Body of pancreas (tissue), 4 donors: Measurements from ENCODE around the gene ABCC8. TPM values are rescaled to one million over a fixed set of nuclear protein-coding genes. Genes with fewer than 3 reads are reported as not detected.

ENCODE experiments used
- ATAC-seq: fragments of 150-250 bp; one replicate; pipeline ENCODE4 v1.9.1; 2016
- DNase-seq, 4 donors: peaks; one replicate each; pipeline ENCODE4 v3.0.0-alpha.2; 2019
- H3K27ac ChIP-seq, 4 donors: fragments of 200-600 bp; sonication (generic); 1 replicate in 3 of 4; 2 replicates in 1 of 4; pipeline versions ENCODE4 v1.5.1 to v1.6.1; 2016 to 2019; ENCODE audit warnings: mild to moderate bottlenecking in 1 of 4, mixed read lengths in 1 of 4, moderate library complexity in 1 of 4
- H3K27me3 ChIP-seq, 2 donors: fragments of 200-600 bp; sonication (generic); one replicate each; pipeline ENCODE4 v1.6.0; 2016; ENCODE audit warnings: mild to moderate bottlenecking in 1 of 2
- H3K36me3 ChIP-seq, 2 donors: fragments of 200-600 bp; sonication (generic); replicated peaks in 1 of 2; 2 replicates each; pipeline ENCODE4 v1.5.1; 2016; ENCODE audit warnings: low read depth in 2 of 2; ENCODE audit not compliant: insufficient read depth in 1 of 2
- H3K4me1 ChIP-seq: fragments of 200-600 bp; sonication (generic); one replicate; pipeline ENCODE4 v1.6.0; 2016
- H3K4me3 ChIP-seq, 2 donors: fragments of 200-600 bp; sonication (generic); 1 replicate in 1 of 2; 2 replicates in 1 of 2; pipeline ENCODE4 v1.5.1; 2016 to 2019
- H3K9me3 ChIP-seq, 3 donors: fragments of 200-600 bp; sonication (generic); 1 replicate in 2 of 3; 2 replicates in 1 of 3; pipeline ENCODE4 v1.5.1; 2016
- POLR2A ChIP-seq, 3 donors: fragments of 450-650 bp; IDR thresholded peaks; one replicate each; pipeline ENCODE4 v1.6.1; 2016; ENCODE audit warnings: antibody characterized with exemption in 3 of 3, mild to moderate bottlenecking in 2 of 3
- WGBS, 2 donors: methylation state at CpG; one replicate each; pipeline ENCODE4 v1.1.5; 2017; 5-methylcytosine and 5-hydroxymethylcytosine counted together
- intact Hi-C: fragments of 100-400 bp; cut with DNase I; formaldehyde crosslinking; loops from one replicate; pipeline ENCODE4 v1.15.1; 2023
- total RNA-seq, 2 donors: library from RNA; depleted of rRNA; stranded (reverse); fragments of >200 nt; gene quantifications; one replicate each; pipeline ENCODE4 v1.1.0, GENCODE V29; 2016
- TF ChIP-seq, protein P1 (sequence below), 7 experiments: fragments of 450-650 bp in 4 of 7; fragments of 200-600 bp in 3 of 7; sonication (generic) in 3 of 7; IDR thresholded peaks; one replicate each; pipeline ENCODE4 v1.5.1; 2016 to 2019; ENCODE audit warnings: antibody characterized with exemption in 7 of 7

The ABCC8 gene
- total RNA-seq, 2 donors from 2014 or later = 42.5 to 87.0 TPM

DNA sequence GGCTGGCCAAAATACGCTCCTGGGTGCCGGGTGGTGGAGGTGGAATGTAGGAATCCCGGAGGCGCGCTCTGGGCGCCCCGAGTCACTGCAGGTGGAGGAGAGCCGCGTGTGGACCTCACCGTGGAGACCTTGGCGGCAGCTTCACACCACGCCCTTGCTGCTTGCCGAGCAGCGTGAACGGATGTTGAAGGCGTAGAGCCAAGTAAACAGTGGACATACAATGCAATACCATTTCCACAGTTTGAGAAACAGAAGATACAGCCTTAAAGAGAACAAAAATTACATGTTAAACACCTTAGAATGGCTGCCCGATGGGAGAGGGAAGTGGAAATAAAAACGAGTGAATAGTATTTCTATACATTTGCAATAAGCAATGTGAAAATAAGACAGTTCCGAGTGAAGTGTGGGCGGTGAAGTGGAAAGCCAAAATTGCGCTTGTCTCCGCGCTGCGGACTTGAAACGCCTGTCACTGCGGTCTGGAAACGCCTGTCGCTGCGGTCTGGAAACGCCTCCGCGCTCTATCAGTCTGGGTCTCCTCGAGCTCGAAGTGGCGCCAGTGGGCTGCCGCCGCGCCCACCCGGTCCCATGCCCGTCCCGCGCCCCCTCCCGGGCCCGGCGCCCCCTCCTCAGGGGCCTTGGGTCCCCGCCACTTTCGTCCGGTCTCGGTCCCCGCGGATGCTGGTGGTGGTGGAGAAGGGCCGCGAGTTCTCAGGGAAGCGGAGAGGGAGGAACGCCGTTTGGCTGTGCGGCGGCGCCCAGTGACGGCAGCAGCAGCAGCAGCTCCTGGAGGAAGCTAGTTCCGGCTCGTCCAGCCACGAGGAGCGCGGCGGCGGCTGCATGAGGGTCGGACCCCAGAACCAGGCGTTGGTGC, 123.5 kb downstream of the ABCC8 start:
- TF ChIP-seq POLR2A (IDR thresholded peaks at IDR 0.05) = peak; percentile 7 to 53 (median 50)
- TF ChIP-seq, protein P1, sequence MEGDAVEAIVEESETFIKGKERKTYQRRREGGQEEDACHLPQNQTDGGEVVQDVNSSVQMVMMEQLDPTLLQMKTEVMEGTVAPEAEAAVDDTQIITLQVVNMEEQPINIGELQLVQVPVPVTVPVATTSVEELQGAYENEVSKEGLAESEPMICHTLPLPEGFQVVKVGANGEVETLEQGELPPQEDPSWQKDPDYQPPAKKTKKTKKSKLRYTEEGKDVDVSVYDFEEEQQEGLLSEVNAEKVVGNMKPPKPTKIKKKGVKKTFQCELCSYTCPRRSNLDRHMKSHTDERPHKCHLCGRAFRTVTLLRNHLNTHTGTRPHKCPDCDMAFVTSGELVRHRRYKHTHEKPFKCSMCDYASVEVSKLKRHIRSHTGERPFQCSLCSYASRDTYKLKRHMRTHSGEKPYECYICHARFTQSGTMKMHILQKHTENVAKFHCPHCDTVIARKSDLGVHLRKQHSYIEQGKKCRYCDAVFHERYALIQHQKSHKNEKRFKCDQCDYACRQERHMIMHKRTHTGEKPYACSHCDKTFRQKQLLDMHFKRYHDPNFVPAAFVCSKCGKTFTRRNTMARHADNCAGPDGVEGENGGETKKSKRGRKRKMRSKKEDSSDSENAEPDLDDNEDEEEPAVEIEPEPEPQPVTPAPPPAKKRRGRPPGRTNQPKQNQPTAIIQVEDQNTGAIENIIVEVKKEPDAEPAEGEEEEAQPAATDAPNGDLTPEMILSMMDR (IDR thresholded peaks at IDR 0.05) = no peak
- Histone ChIP-seq H3K9me3 (no peaks in the 10 kb centered on the region), H3K4me1 (peaks cover 23% of the 10 kb centered on the region), H3K27me3 (no peaks in the 10 kb centered on the region), H3K36me3 (no peaks in the 10 kb centered on the region), H3K4me3 (peak overlapping the region; percentile 41 to 62), H3K27ac (peak overlapping the region in 3 of 4 donors; percentile 56 to 85 (median 72))
- DNase-seq (peak; percentile 68 to 75 (median 72)), ATAC-seq (peak; percentile 80)
- intact Hi-C loops = no loop called here
- 0% methylated on average over 33 to 69 of the region's 69 CpGs for WGBS, 2 donors

DNA sequence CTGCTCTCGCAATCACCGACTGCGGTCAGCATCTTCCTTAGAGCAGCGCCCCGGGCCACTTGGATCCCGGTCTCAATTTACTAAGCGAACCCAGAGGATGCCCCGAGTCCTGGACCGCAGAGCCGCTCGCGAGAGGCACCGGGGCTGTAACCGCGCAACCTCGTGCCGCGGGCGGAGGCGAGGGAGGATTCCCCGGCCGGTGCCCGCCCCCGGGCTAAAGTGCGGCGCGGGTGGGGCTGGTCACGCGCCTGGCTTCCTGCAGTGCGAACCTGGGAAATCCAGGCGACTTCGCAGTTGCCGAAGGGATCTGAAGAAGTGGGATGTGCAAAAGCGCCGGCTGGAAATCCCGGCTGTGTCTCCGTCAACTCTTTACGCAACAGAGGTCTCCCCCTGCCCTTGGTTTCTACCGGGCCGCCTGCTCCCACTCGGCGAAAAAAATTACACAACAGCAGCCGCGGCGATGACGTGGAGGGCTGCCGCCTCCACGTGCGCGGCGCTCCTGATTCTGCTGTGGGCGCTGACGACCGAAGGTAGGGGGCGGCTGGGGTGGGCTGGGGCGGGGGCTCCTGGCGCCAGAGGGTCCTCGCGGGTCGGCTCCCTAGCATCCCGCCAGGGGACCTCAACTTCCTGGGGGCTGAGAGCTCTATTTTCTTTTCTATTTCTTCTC, 125.0 kb downstream of the ABCC8 start, which contains the start of gene NCR3LG1:
NCR3LG1 (plus strand) TSS at position 291 of the 667 bp plus-strand sequence; CDS start at position 461, 170 bp downstream.
- intact Hi-C loops = no loop called here
- WGBS, 2 donors = 1 to 2% methylated on average over 14 to 59 of the region's 61 CpGs
- Histone ChIP-seq H3K36me3 (no peaks in the 10 kb centered on the region), H3K27ac (peak within 1 kb of the TSS in 2 of 4 donors; percentile 48 to 72), H3K4me1 (peaks cover 23% of the 10 kb centered on the region), H3K27me3 (no peaks in the 10 kb centered on the region), H3K9me3 (no peaks in the 10 kb centered on the region), H3K4me3 (peak within 1 kb of the TSS in 1 of 2 donors; percentile 8)
- DNase-seq (peak; percentile 46 to 58 (median 55)), ATAC-seq (peak; percentile 41)
- TF ChIP-seq, protein P1 (IDR thresholded peaks at IDR 0.05) = no peak
- peak in 1 of 3 donors; percentile 26 for TF ChIP-seq POLR2A (IDR thresholded peaks at IDR 0.05)

DNA sequence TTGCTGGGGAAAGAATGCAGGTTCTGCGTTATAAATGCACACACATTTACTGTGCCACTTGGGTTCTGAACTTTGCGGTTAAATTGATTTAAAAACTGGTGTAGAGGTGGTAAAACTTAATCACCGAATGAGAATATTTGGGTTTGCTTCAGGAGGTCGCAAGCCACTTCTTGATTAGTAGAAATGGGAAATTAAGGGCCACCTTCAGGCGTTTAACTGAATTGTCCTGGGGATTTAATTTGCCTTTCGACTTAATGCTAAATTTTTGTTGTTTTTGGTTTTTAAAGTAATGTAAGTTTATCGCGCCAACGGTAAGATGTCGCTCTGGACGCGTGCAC, 125.5 kb downstream of the ABCC8 start:
- ATAC-seq (no peak), DNase-seq (no peak)
- Histone ChIP-seq H3K36me3 (no peaks in the 10 kb centered on the region), H3K4me1 (peaks cover 23% of the 10 kb centered on the region), H3K4me3 (no peak overlapping the region), H3K9me3 (no peaks in the 10 kb centered on the region), H3K27ac (peak overlapping the region in 1 of 4 donors; percentile 48), H3K27me3 (no peaks in the 10 kb centered on the region)
- WGBS, 2 donors = 18 to 34% methylated on average over 12 of the region's 12 CpGs
- intact Hi-C loops = no loop called here
- TF ChIP-seq, protein P1 (IDR thresholded peaks at IDR 0.05) = peak in 3 of 7 experiments; percentile 9 to 25 (median 23)
- TF ChIP-seq POLR2A (IDR thresholded peaks at IDR 0.05) = no peak

DNA sequence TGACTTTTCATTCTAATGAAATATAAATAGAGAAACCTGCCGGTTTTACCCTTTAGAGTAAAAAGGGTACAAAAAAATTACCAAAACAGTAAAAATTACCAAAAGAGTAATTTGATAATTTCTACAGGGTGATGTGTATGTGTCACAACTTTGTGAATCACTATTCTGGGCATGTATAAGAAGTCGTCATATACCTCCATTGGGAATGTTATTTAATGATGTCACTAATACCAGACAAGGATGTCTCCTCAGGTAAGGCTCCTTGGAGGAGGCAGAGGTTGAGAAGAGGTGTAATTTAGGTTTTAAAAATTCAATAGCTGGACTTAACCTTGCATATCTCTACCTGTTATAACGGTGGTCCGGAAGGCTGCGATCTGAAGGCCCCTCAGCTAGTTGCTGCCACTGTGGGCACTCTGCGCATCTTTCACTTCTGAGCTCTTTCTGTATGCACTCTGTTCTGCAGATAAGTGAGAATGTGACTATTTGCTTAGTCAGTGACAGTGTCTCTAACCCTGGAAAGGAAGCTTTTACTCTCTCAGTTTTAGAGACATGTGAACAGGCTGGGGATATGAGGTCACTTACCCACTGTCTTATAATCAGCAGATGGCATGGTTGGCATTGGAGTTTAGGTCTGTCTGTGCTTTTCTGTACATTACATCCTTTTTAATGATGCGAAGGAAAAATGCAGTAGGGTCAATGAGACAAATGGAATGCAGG, 126.0 kb downstream of the ABCC8 start:
- intact Hi-C loops = no loop called here
- ATAC-seq (no peak), DNase-seq (no peak)
- WGBS, 2 donors = 94 to 95% methylated on average over 7 of the region's 7 CpGs
- TF ChIP-seq POLR2A (IDR thresholded peaks at IDR 0.05) = no peak
- TF ChIP-seq, protein P1 (IDR thresholded peaks at IDR 0.05) = no peak
- Histone ChIP-seq H3K27ac (no peak overlapping the region), H3K4me3 (no peak overlapping the region), H3K36me3 (no peaks in the 10 kb centered on the region), H3K9me3 (no peaks in the 10 kb centered on the region), H3K4me1 (peaks cover 23% of the 10 kb centered on the region), H3K27me3 (no peaks in the 10 kb centered on the region)
